ENCODE data around the gene C4BPA.

C4BPA gene

GRCh38 chr1:207130252-207131036 lies 26.4 kb downstream of the C4BPA start:
- H3K27ac ChIP-seq = no peak overlapping the region
- H3K9ac ChIP-seq = no peak overlapping the region
- no peaks in the 10 kb centered on the region for H3K27me3 ChIP-seq (ENCODE audit: control insufficient read depth, insufficient read depth, low read length)
- no peaks in the 10 kb centered on the region for H3K79me2 ChIP-seq
- no peak overlapping the region for H2AFZ ChIP-seq
- no peaks in the 10 kb centered on the region for H3K36me3 ChIP-seq (ENCODE audit: control insufficient read depth, insufficient read depth, low read length)
- no peak overlapping the region for H3K4me3 ChIP-seq (ENCODE audit: low read depth, low read length)
- no peaks in the 10 kb centered on the region for H3K4me1 ChIP-seq
- no peak overlapping the region for H3K4me2 ChIP-seq (ENCODE audit: low read length)
- peaks cover 4% of the 10 kb centered on the region for H3K9me3 ChIP-seq (ENCODE audit: control insufficient read depth, low read length)
- no peak for TF ChIP-seq CTCF (IDR thresholded peaks at IDR 0.05)

- Histone ChIP-seq H3K79me2 (no peaks in the 10 kb centered on the region), H3K9me3 (ENCODE audit: control insufficient read depth, low read length) (peaks cover 4% of the 10 kb centered on the region), H2AFZ (no peak overlapping the region), H3K4me2 (ENCODE audit: low read length) (no peak overlapping the region), H3K4me3 (ENCODE audit: low read depth, low read length) (no peak overlapping the region), H3K27me3 (ENCODE audit: control insufficient read depth, insufficient read depth, low read length) (no peaks in the 10 kb centered on the region), H3K9ac (no peak overlapping the region), H3K4me1 (no peaks in the 10 kb centered on the region), H3K36me3 (ENCODE audit: control insufficient read depth, insufficient read depth, low read length) (no peaks in the 10 kb centered on the region), H3K27ac (no peak overlapping the region)
- no peak for TF ChIP-seq CTCF (IDR thresholded peaks at IDR 0.05)
These were observed 27.1 kb downstream of the C4BPA start for GRCh38 chr1:207131163-207131562.

GRCh38 chr1:207134581-207134980 lies 30.5 kb downstream of the C4BPA start:
- no peak overlapping the region for H2AFZ ChIP-seq
- H3K4me3 ChIP-seq (ENCODE audit: low read depth, low read length) = no peak overlapping the region

GRCh38 chr1:207139616-207140015 lies 35.6 kb downstream of the C4BPA start:
- Histone ChIP-seq H3K9me3 (ENCODE audit: control insufficient read depth, low read length) (no peaks in the 10 kb centered on the region), H3K4me1 (no peaks in the 10 kb centered on the region), H3K4me3 (ENCODE audit: low read depth, low read length) (no peak overlapping the region), H3K27me3 (ENCODE audit: control insufficient read depth, insufficient read depth, low read length) (no peaks in the 10 kb centered on the region), H3K9ac (no peak overlapping the region), H2AFZ (no peak overlapping the region), H3K36me3 (ENCODE audit: control insufficient read depth, insufficient read depth, low read length) (no peaks in the 10 kb centered on the region), H3K4me2 (ENCODE audit: low read length) (no peak overlapping the region), H3K79me2 (no peaks in the 10 kb centered on the region), H3K27ac (no peak overlapping the region)
- no peak for TF ChIP-seq CTCF (IDR thresholded peaks at IDR 0.05)

More at GRCh38 chr1:207134581-207134980, 30.5 kb downstream of the C4BPA start:
- Histone ChIP-seq H3K4me2 (ENCODE audit: low read length) (no peak overlapping the region), H3K27me3 (ENCODE audit: control insufficient read depth, insufficient read depth, low read length) (no peaks in the 10 kb centered on the region), H3K4me1 (no peaks in the 10 kb centered on the region), H3K79me2 (no peaks in the 10 kb centered on the region), H3K9me3 (ENCODE audit: control insufficient read depth, low read length) (no peaks in the 10 kb centered on the region), H3K9ac (no peak overlapping the region), H3K27ac (no peak overlapping the region), H3K36me3 (ENCODE audit: control insufficient read depth, insufficient read depth, low read length) (no peaks in the 10 kb centered on the region)
- TF ChIP-seq CTCF (IDR thresholded peaks at IDR 0.05) = no peak

- TF ChIP-seq CTCF (IDR thresholded peaks at IDR 0.05) = no peak
- no peak overlapping the region for H3K9ac ChIP-seq
- no peaks in the 10 kb centered on the region for H3K9me3 ChIP-seq (ENCODE audit: control insufficient read depth, low read length)
- H3K27me3 ChIP-seq (ENCODE audit: control insufficient read depth, insufficient read depth, low read length) = no peaks in the 10 kb centered on the region
- no peak overlapping the region for H3K27ac ChIP-seq
- no peaks in the 10 kb centered on the region for H3K36me3 ChIP-seq (ENCODE audit: control insufficient read depth, insufficient read depth, low read length)
- no peak overlapping the region for H2AFZ ChIP-seq
- H3K79me2 ChIP-seq = no peaks in the 10 kb centered on the region
- H3K4me2 ChIP-seq (ENCODE audit: low read length) = no peak overlapping the region
- no peaks in the 10 kb centered on the region for H3K4me1 ChIP-seq
- H3K4me3 ChIP-seq (ENCODE audit: low read depth, low read length) = no peak overlapping the region
These were observed 36.5 kb downstream of the C4BPA start for GRCh38 chr1:207140536-207140935.

Data from parathyroid adenoma (tissue), 2 donors.